IMR-90 (cell line): ENCODE results near the gene CCNJL. TPM values are rescaled to one million over a fixed set of nuclear protein-coding genes. Genes with fewer than 3 reads are reported as not detected.

Source experiments
- ATAC-seq: fragments of 200-7000 bp; cut with Tn5 transposase; 2 replicates; pipeline ENCODE4 v1.9.1; 2020; ENCODE audit warnings: low read depth, mild to moderate bottlenecking, moderate library complexity
- BruUV-seq: library from RNA; stranded (reverse); fragments of 400-500 nt; replicated peaks from 2 replicates; lab custom pipeline; 2021; lab: Mats Ljungman, UMichigan
- CTCF ChIA-PET: fragments of 300-600 bp; formaldehyde crosslinking; extraction: SDS; loops from one replicate; lab custom pipeline; 2021; ENCODE audit warnings: antibody characterized with exemption; lab: Yijun Ruan, JAX
- POLR2A ChIA-PET: fragments of 300-600 bp; sonication (Branson Sonifier 250); formaldehyde crosslinking; loops from one replicate; lab custom pipeline; 2022; ENCODE audit warnings: antibody characterized with exemption; ENCODE audit not compliant: unreplicated experiment; lab: Charles Lee
- DNase-seq: peaks from one replicate; pipeline ENCODE4 v3.0.0; 2013
- H2AFZ ChIP-seq: replicated peaks from 2 replicates; pipeline ENCODE3; 2013; ENCODE audit warnings: low read length, mild to moderate bottlenecking; ENCODE audit not compliant: poor library complexity
- H2AK5ac ChIP-seq: 2 replicates; pipeline ENCODE4 v1.6.1; 2013; ENCODE audit warnings: low read depth, low read length, inconsistent platforms
- H2AK9ac ChIP-seq: replicated peaks from 2 replicates; pipeline ENCODE3; 2013; ENCODE audit warnings: mild to moderate bottlenecking, low read depth, low read length, moderate library complexity; ENCODE audit not compliant: poor library complexity
- H2BK120ac ChIP-seq: 2 replicates; pipeline ENCODE4 v1.6.1; 2013; ENCODE audit warnings: low read depth, low read length, inconsistent platforms
- H2BK15ac ChIP-seq: 3 replicates; pipeline ENCODE4 v1.6.1; 2013; ENCODE audit warnings: low read depth, low read length, inconsistent platforms
- H2BK20ac ChIP-seq: 2 replicates; pipeline ENCODE4 v1.6.1; 2013; ENCODE audit warnings: low read depth, mild to moderate bottlenecking, inconsistent platforms, low read length, moderate library complexity
- H2BK5ac ChIP-seq: 2 replicates; pipeline ENCODE4 v1.6.1; 2013; ENCODE audit warnings: mild to moderate bottlenecking, low read depth, low read length, inconsistent platforms; ENCODE audit not compliant: poor library complexity, severe bottlenecking
- H3K14ac ChIP-seq: replicated peaks from 2 replicates; pipeline ENCODE4 v1.6.1; 2013; ENCODE audit warnings: low read depth, low read length, inconsistent platforms
- H3K18ac ChIP-seq: 2 replicates; pipeline ENCODE4 v1.6.1; 2013; ENCODE audit warnings: low read depth, low read length, control low read depth
- H3K23ac ChIP-seq: 2 replicates; pipeline ENCODE4 v1.6.1; 2013; ENCODE audit warnings: low read depth, low read length, inconsistent platforms
- H3K27ac ChIP-seq: 2 replicates; pipeline ENCODE4 v1.5.1; 2013; ENCODE audit warnings: mild to moderate bottlenecking, control low read depth, low read length; ENCODE audit not compliant: insufficient read depth
- H3K27me3 ChIP-seq: 2 replicates; pipeline ENCODE4 v1.6.1; 2013; ENCODE audit warnings: low read length; ENCODE audit not compliant: control insufficient read depth, insufficient read depth
- H3K36me3 ChIP-seq: 2 replicates; pipeline ENCODE4 v1.6.1; 2013; ENCODE audit warnings: low read length, mixed read lengths; ENCODE audit not compliant: control insufficient read depth, insufficient read depth
- H3K4ac ChIP-seq: 2 replicates; pipeline ENCODE4 v1.6.1; 2013; ENCODE audit warnings: low read depth, low read length, inconsistent platforms
- H3K4me1 ChIP-seq: 2 replicates; pipeline ENCODE4 v1.6.1; 2013; ENCODE audit warnings: low read length, mixed read lengths; ENCODE audit not compliant: control insufficient read depth, insufficient read depth
- H3K4me2 ChIP-seq: 2 replicates; pipeline ENCODE4 v1.6.1; 2013; ENCODE audit warnings: low read depth, mild to moderate bottlenecking, control low read depth, low read length, moderate library complexity
- H3K4me3 ChIP-seq: 2 replicates; pipeline ENCODE4 v1.5.1; 2013; ENCODE audit warnings: low read depth, mild to moderate bottlenecking, control low read depth, low read length, moderate library complexity; ENCODE audit not compliant: insufficient read depth
- H3K56ac ChIP-seq: 2 replicates; pipeline ENCODE4 v1.6.1; 2013; ENCODE audit warnings: low read length, inconsistent platforms; ENCODE audit not compliant: insufficient read depth; ENCODE audit errors: extremely low read depth
- H3K79me1 ChIP-seq, 2 experiments: 2 replicates each; pipeline ENCODE4 v1.6.1; 2013; ENCODE audit warnings: low read length in 2 of 2, inconsistent platforms in 1 of 2, low read depth in 1 of 2
- H3K9ac ChIP-seq: 2 replicates; pipeline ENCODE4 v1.6.1; 2013; ENCODE audit warnings: low read depth, low read length, control low read depth
- H3K9me1 ChIP-seq: 2 replicates; pipeline ENCODE4 v1.6.1; 2013; ENCODE audit warnings: low read length, inconsistent platforms; ENCODE audit not compliant: insufficient read depth
- H3K9me3 ChIP-seq: 2 replicates; pipeline ENCODE4 v1.6.1; 2013; ENCODE audit warnings: low read length; ENCODE audit not compliant: control insufficient read depth, insufficient read depth
- H4K20me1 ChIP-seq: 2 replicates; pipeline ENCODE4 v1.6.1; 2013; ENCODE audit warnings: low read length, inconsistent platforms; ENCODE audit not compliant: insufficient read depth
- H4K5ac ChIP-seq: 2 replicates; pipeline ENCODE4 v1.6.1; 2013; ENCODE audit warnings: mild to moderate bottlenecking, low read depth, low read length, control low read depth
- H4K8ac ChIP-seq, 2 experiments: 2 replicates each; pipeline ENCODE4 v1.6.1; 2013; ENCODE audit warnings: low read depth in 2 of 2, low read length in 2 of 2, control low read depth in 1 of 2, inconsistent platforms in 1 of 2
- H4K91ac ChIP-seq: 2 replicates; pipeline ENCODE4 v1.6.1; 2013; ENCODE audit warnings: low read depth, low read length, inconsistent platforms; ENCODE audit not compliant: insufficient read depth
- BHLHE40 ChIP-seq: fragments of 150-350 bp; IDR thresholded peaks from 2 replicates; pipeline ENCODE4 v1.6.1; 2016; ENCODE audit warnings: mild to moderate bottlenecking, low read depth, low read length
- CHD1 ChIP-seq: IDR thresholded peaks from 2 replicates; pipeline ENCODE4 v1.6.1; 2012; ENCODE audit warnings: low read depth, low read length, improper control_type of control experiment
- MAFK ChIP-seq: IDR thresholded peaks from 2 replicates; pipeline ENCODE4 v1.6.1; 2012; ENCODE audit warnings: low read depth, low read length, improper control_type of control experiment
- MAZ ChIP-seq: IDR thresholded peaks from 2 replicates; pipeline ENCODE4 v1.6.1; 2012; ENCODE audit warnings: low read depth, mild to moderate bottlenecking, low read length, improper control_type of control experiment, moderate library complexity, borderline replicate concordance
- POLR2A ChIP-seq: IDR thresholded peaks from 2 replicates; pipeline ENCODE4 v1.6.1; 2012; ENCODE audit warnings: mild to moderate bottlenecking, low read depth, low read length
- RAD21 ChIP-seq: IDR thresholded peaks from 2 replicates; pipeline ENCODE4 v1.6.1; 2012; ENCODE audit warnings: low read length, improper control_type of control experiment
- RCOR1 ChIP-seq: IDR thresholded peaks from 2 replicates; pipeline ENCODE4 v1.6.1; 2012; ENCODE audit warnings: mild to moderate bottlenecking, low read length, improper control_type of control experiment; ENCODE audit not compliant: insufficient replicate concordance
- RFX5 ChIP-seq: IDR thresholded peaks from 2 replicates; pipeline ENCODE4 v1.8.0; 2012; ENCODE audit warnings: low read depth, mild to moderate bottlenecking, low read length, moderate library complexity
- SMC3 ChIP-seq: fragments of 150-350 bp; IDR thresholded peaks from 2 replicates; pipeline ENCODE4 v1.6.1; 2016; ENCODE audit warnings: low read depth, mild to moderate bottlenecking, antibody characterized with exemption, low read length, moderate library complexity
- WGBS, 2 experiments: methylation state at CpG; one replicate each; pipeline versions ENCODE4 v1.1.5 to v1.1.7; 2013; ENCODE audit warnings: missing lambda C conversion rate in 2 of 2; ENCODE audit not compliant: insufficient read length in 1 of 2; ENCODE audit errors: extremely low coverage in 2 of 2; 5-methylcytosine and 5-hydroxymethylcytosine counted together
- dilution Hi-C: fragments of 300-500 bp; cut with HindIII; formaldehyde crosslinking; loops from one replicate; pipeline ENCODE4 v1.14.3; 2018; ENCODE audit warnings: low sequenced_read_pairs; ENCODE audit not compliant: unreplicated experiment
- in situ Hi-C: fragments of 300-500 bp; cut with MboI; formaldehyde crosslinking; loops from 3 replicates; pipeline ENCODE4 v1.14.3; 2019; ENCODE audit warnings: low sequenced_read_pairs, inconsistent platforms, mixed read lengths
- intact Hi-C: fragments of 100-400 bp; cut with micrococcal nuclease; formaldehyde crosslinking; loops from 2 replicates; pipeline ENCODE4 v1.10.0; 2022
- polyA plus RNA-seq, 3 experiments: library from polyadenylated mRNA; depleted of rRNA; stranded (reverse); fragments of >200 nt; gene quantifications; 2 replicates each; pipeline ENCODE4 v1.2.3, GENCODE V29; 2012; ENCODE audit warnings: low replicate concordance in 1 of 3
- total RNA-seq: library from RNA; depleted of rRNA; stranded (reverse); fragments of >200 nt; gene quantifications from 2 replicates; pipeline ENCODE4 v1.2.3, GENCODE V29; 2012
- TF ChIP-seq, protein P1 (sequence below): fragments of 150-350 bp; IDR thresholded peaks from 2 replicates; pipeline ENCODE4 v1.6.1; 2016; ENCODE audit warnings: low read depth, mild to moderate bottlenecking, low read length, moderate library complexity, borderline replicate concordance
- TF ChIP-seq, protein P2 (sequence below): conservative IDR thresholded peaks from 2 replicates; pipeline ENCODE4 v1.5.1; 2012; ENCODE audit warnings: mild to moderate bottlenecking, low read depth, low read length, improper control_type of control experiment

The CCNJL gene
- total and polyA plus RNA-seq, 2 of the 4 experiments (the other 2 are of a cell fraction), result 2.0 to 3.8 TPM

DNA sequence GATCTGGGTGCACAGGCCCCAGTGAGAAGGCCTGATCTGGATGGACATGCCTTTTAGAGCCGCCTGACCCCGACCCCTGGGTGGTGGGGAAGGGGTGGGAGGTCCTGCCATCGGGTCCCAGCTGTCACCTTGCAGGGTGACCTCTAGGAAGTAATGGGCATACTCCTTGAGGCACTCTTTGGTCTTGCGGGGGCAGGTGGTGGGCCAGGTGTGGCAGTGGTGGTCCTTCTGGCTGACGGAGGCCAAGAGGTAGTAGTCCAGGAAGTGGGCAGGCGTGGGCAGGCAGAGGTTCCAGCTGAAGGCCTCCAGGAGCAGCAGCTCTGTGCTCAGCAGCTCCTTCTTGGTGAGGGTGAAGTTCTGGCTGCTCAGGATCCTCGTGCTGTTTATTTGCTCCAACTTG lies 53.0 kb downstream of the CCNJL start:
- Histone ChIP-seq H3K4me3 (no peak overlapping the region), H3K27me3 (no peaks in the 10 kb centered on the region), H3K4ac (no peak overlapping the region), H2AK9ac (no peak overlapping the region), H3K9me3 (no peaks in the 10 kb centered on the region), H3K9ac (no peak overlapping the region), H3K36me3 (peaks cover 5% of the 10 kb centered on the region), H2BK15ac (no peak overlapping the region), H3K56ac (no peak overlapping the region), H2AK5ac (no peak overlapping the region), H4K8ac (no peak overlapping the region), H3K14ac (no peak overlapping the region), H3K18ac (no peak overlapping the region), H3K79me1 (peaks cover 3 to 25% of the 10 kb centered on the region in 2 experiments; a peak in 3 of 4 replicates), H3K9me1 (peaks cover 13% of the 10 kb centered on the region), H2BK120ac (no peak overlapping the region), H3K4me2 (no peak overlapping the region), H3K23ac (no peak overlapping the region), H3K27ac (no peak overlapping the region), H2BK5ac (no peak overlapping the region), H4K20me1 (0 out of 2 replicates have a peak, but pooled peaks cover 4% of the 10 kb centered on the region), H2AFZ (no peak overlapping the region), H4K91ac (no peak overlapping the region), H4K5ac (no peak overlapping the region), H2BK20ac (no peak overlapping the region), H3K4me1 (peaks cover 20% of the 10 kb centered on the region)
- ChIA-PET POLR2A (no interaction called here), CTCF (no interaction called here)
- in situ Hi-C loops, result no loop called here
- ATAC-seq (no peak), DNase-seq (no peak)
- BruUV-seq, result no TSS peak
- WGBS, 2 experiments, result 89% methylated on average over 3 of the region's 7 CpGs; no CpG with 5 or more reads in 1 of the 2 experiments
- dilution Hi-C loops, result no loop called here
- TF ChIP-seq, protein P1, sequence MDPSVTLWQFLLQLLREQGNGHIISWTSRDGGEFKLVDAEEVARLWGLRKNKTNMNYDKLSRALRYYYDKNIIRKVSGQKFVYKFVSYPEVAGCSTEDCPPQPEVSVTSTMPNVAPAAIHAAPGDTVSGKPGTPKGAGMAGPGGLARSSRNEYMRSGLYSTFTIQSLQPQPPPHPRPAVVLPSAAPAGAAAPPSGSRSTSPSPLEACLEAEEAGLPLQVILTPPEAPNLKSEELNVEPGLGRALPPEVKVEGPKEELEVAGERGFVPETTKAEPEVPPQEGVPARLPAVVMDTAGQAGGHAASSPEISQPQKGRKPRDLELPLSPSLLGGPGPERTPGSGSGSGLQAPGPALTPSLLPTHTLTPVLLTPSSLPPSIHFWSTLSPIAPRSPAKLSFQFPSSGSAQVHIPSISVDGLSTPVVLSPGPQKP, result no peak
- no peak for TF ChIP-seq POLR2A
- TF ChIP-seq SMC3, result no peak
- TF ChIP-seq MAZ, result no peak
- no peak for TF ChIP-seq MAFK
- no peak for TF ChIP-seq RFX5
- TF ChIP-seq, protein P2, sequence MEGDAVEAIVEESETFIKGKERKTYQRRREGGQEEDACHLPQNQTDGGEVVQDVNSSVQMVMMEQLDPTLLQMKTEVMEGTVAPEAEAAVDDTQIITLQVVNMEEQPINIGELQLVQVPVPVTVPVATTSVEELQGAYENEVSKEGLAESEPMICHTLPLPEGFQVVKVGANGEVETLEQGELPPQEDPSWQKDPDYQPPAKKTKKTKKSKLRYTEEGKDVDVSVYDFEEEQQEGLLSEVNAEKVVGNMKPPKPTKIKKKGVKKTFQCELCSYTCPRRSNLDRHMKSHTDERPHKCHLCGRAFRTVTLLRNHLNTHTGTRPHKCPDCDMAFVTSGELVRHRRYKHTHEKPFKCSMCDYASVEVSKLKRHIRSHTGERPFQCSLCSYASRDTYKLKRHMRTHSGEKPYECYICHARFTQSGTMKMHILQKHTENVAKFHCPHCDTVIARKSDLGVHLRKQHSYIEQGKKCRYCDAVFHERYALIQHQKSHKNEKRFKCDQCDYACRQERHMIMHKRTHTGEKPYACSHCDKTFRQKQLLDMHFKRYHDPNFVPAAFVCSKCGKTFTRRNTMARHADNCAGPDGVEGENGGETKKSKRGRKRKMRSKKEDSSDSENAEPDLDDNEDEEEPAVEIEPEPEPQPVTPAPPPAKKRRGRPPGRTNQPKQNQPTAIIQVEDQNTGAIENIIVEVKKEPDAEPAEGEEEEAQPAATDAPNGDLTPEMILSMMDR, result no peak
- TF ChIP-seq RAD21, result no peak
- TF ChIP-seq CHD1, result no peak
- no peak for TF ChIP-seq BHLHE40
- TF ChIP-seq RCOR1, result no peak
- intact Hi-C loops, result no loop called here
